B cell (primary cell): ENCODE data around the gene SF1. TPM values are rescaled to one million over a fixed set of nuclear protein-coding genes. Genes with fewer than 3 reads are reported as not detected.
A peak's percentile ranks its signal among the peaks of the same experiment; 100 is the strongest.

Source experiments
- ATAC-seq: fragments of 200-7000 bp; cut with Tn5 transposase; one replicate; pipeline ENCODE4 v1.10.0; 2021; ENCODE audit warnings: low read depth, mild to moderate bottlenecking, moderate number of reproducible peaks, moderate library complexity
- CTCF ChIA-PET: fragments of 350-600 bp; sonication (Branson Sonifier 250); formaldehyde crosslinking; loops from one replicate; lab custom pipeline; 2021; ENCODE audit warnings: antibody characterized with exemption, inconsistent platforms; lab: Charles Lee
- POLR2A ChIA-PET: fragments of 350-600 bp; sonication (Branson Sonifier 250); formaldehyde crosslinking; loops from one replicate; lab custom pipeline; 2021; ENCODE audit warnings: antibody characterized with exemption; lab: Charles Lee
- DNase-seq: peaks from one replicate; pipeline ENCODE4 v3.0.0; 2013
- H2AFZ ChIP-seq: 2 replicates; pipeline ENCODE4 v1.6.1; 2012; ENCODE audit warnings: mild to moderate bottlenecking, low read depth, low read length; ENCODE audit not compliant: insufficient read depth, poor library complexity, severe bottlenecking
- H3K27ac ChIP-seq, 2 donors: 1 replicate in 1 of 2; 2 replicates in 1 of 2; pipeline ENCODE4 v1.5.1; 2012 to 2013; ENCODE audit warnings: low read length in 2 of 2, mild to moderate bottlenecking in 2 of 2, moderate library complexity in 1 of 2
- H3K27me3 ChIP-seq, 4 experiments: fragments of 200-600 bp in 1 of 4; sonication (generic) in 1 of 4; replicated peaks in 1 of 4; 1 replicate in 2 of 4; 2 replicates in 2 of 4; pipeline versions ENCODE4 v1.6.1 to v1.7.0; 2013 to 2016; ENCODE audit warnings: low read length in 3 of 4, mild to moderate bottlenecking in 2 of 4, mixed read lengths in 1 of 4, moderate library complexity in 1 of 4; ENCODE audit not compliant: insufficient read depth in 4 of 4, control insufficient read depth in 3 of 4; ENCODE audit errors: control extremely low read depth in 1 of 4
- H3K36me3 ChIP-seq, 2 experiments: replicated peaks in 1 of 2; 1 replicate in 1 of 2; 2 replicates in 1 of 2; pipeline versions ENCODE4 v1.6.1 to v1.7.1; 2013; ENCODE audit warnings: low read length in 1 of 2; ENCODE audit not compliant: insufficient read depth in 2 of 2, control insufficient read depth in 1 of 2; ENCODE audit errors: control extremely low read depth in 1 of 2, extremely low read depth in 1 of 2
- H3K4me1 ChIP-seq, 2 donors: fragments of 200-600 bp in 1 of 2; sonication (generic) in 1 of 2; 1 replicate in 1 of 2; 2 replicates in 1 of 2; pipeline versions ENCODE4 v1.5.1 to v1.6.1; 2013 to 2017; ENCODE audit warnings: low read length in 2 of 2; ENCODE audit not compliant: control insufficient read depth in 2 of 2, insufficient read depth in 2 of 2
- H3K4me2 ChIP-seq: replicated peaks from 2 replicates; pipeline ENCODE3; 2012; ENCODE audit warnings: mild to moderate bottlenecking, low read depth, low read length; ENCODE audit not compliant: poor library complexity, severe bottlenecking
- H3K4me3 ChIP-seq, 5 experiments: fragments of 200-600 bp in 1 of 5; sonication (generic) in 1 of 5; 1 replicate in 3 of 5; 2 replicates in 2 of 5; pipeline versions ENCODE4 v1.5.1 to v1.7.0; 2011 to 2016; ENCODE audit warnings: low read length in 4 of 5, mild to moderate bottlenecking in 4 of 5, low read depth in 2 of 5, control low read depth in 1 of 5, moderate library complexity in 1 of 5; ENCODE audit not compliant: insufficient read depth in 1 of 5; ENCODE audit errors: control extremely low read depth in 1 of 5, extremely low read depth in 1 of 5
- H3K79me2 ChIP-seq: fragments of 200-600 bp; sonication (generic); one replicate; pipeline ENCODE4 v1.6.0; 2016; ENCODE audit warnings: low read length; ENCODE audit not compliant: control insufficient read depth, insufficient read depth
- H3K9ac ChIP-seq: fragments of 200-600 bp; sonication (generic); 2 replicates; pipeline ENCODE4 v1.6.1; 2017; ENCODE audit warnings: mild to moderate bottlenecking, low read length, moderate library complexity
- H3K9me3 ChIP-seq, 3 donors: one replicate each; pipeline versions ENCODE4 v1.6.1 to v1.7.1; 2013; ENCODE audit warnings: low read length in 2 of 3; ENCODE audit not compliant: control insufficient read depth in 2 of 3, insufficient read depth in 1 of 3; ENCODE audit errors: control extremely low read depth in 1 of 3
- H4K20me1 ChIP-seq: 2 replicates; pipeline ENCODE4 v1.6.0; 2012; ENCODE audit warnings: mild to moderate bottlenecking, low read length; ENCODE audit not compliant: insufficient read depth, control insufficient read depth, poor library complexity, severe bottlenecking
- H3K27ac Mint-ChIP-seq: one replicate; pipeline ENCODE4 v1.8.0; 2021; ENCODE audit warnings: mixed read lengths
- H3K27me3 Mint-ChIP-seq: one replicate; pipeline ENCODE4 v1.8.0; 2021; ENCODE audit warnings: mixed read lengths
- H3K4me1 Mint-ChIP-seq: one replicate; pipeline ENCODE4 v1.8.0; 2021; ENCODE audit warnings: mixed read lengths
- H3K4me3 Mint-ChIP-seq: one replicate; pipeline ENCODE4 v1.8.0; 2021; ENCODE audit warnings: mixed read lengths
- H3K9me3 Mint-ChIP-seq: one replicate; pipeline ENCODE4 v1.8.0; 2022; ENCODE audit warnings: mixed read lengths; ENCODE audit not compliant: insufficient read depth
- EZH2 ChIP-seq: IDR thresholded peaks from 2 replicates; pipeline ENCODE4 v1.6.1; 2012; ENCODE audit warnings: borderline replicate concordance, low read depth, mild to moderate bottlenecking, moderate library complexity, low read length; ENCODE audit not compliant: insufficient read depth, poor library complexity, severe bottlenecking
- WGBS: methylation state at CpG from one replicate; pipeline ENCODE4 v1.1.5; 2013; ENCODE audit warnings: missing lambda C conversion rate; ENCODE audit not compliant: insufficient coverage; 5-methylcytosine and 5-hydroxymethylcytosine counted together
- intact Hi-C: fragments of 100-400 bp; cut with micrococcal nuclease; formaldehyde crosslinking; loops from one replicate; pipeline ENCODE4 v1.10.0; 2022
- polyA plus RNA-seq: library from polyadenylated mRNA; depleted of rRNA; stranded (reverse); fragments of >200 nt; gene quantifications from 2 replicates; pipeline ENCODE4 v1.2.3, GENCODE V29; 2012
- total RNA-seq, 2 donors: library from RNA; stranded (reverse); fragments of 120-200 nt in 1 of 2; gene quantifications; 1 replicate in 1 of 2; 2 replicates in 1 of 2; pipeline versions ENCODE4 v1.2.3 to v1.2.4, GENCODE V29; 2013 to 2022
- TF ChIP-seq, protein P1 (sequence below): fragments of 200-600 bp; IDR thresholded peaks from one replicate; pipeline ENCODE4 v1.8.0; 2022; ENCODE audit warnings: antibody characterized with exemption, mild to moderate bottlenecking

The SF1 gene
- total and polyA plus RNA-seq, 2 donors (not counting 1 experiment from before 2014, with no cell fraction given), result 369 to 931 TPM

DNA sequence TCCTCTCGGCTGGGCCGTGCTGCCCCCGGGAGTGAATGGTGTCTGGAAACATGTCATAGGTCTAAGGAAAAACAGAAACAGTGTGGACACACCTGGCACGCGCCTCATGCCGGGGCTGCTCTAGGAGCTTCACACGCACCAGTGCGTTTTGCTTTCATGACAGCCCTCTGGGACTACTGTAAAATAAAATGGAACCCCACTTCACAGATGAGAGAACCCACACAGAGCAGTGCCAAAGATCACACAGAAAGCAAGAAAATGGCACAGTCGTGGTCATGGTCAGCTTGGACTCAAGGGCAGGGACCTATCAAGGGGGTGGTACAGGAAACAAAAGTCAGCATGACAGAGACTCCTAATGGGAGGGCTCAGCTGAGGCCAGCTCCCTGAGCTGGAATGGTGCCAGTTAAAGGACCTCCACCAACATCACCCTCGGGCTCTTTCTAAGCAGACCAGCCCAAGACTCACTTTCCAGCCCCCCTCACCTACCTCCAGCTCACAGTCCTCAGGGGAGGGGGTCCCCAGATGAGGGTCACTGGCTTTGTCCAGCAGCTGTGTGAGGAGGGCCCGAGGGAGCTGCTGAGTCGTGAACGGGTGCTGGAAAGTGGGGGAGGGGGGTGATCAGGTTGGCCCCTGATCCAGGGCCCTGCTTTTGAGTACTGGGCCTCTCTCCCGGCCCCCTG, 21.4 kb upstream of the SF1 start:
- DNase-seq, result peak; percentile 82
- peak overlapping the region; percentile 74 for H3K4me3 Mint-ChIP-seq
- no peaks in the 10 kb centered on the region for H3K27me3 Mint-ChIP-seq
- Histone ChIP-seq H3K9me3 (no peaks in the 10 kb centered on the region), H3K27me3 (no peaks in the 10 kb centered on the region), H3K9ac (peak overlapping the region; percentile 35), H3K4me1 (peaks cover 46 to 54% of the 10 kb centered on the region in 2 donors), H3K4me2 (peak overlapping the region; percentile 98), H3K4me3 (peak overlapping the region in 3 of 5 experiments; percentile 1 to 41 (median 15)), H3K36me3 (peaks cover 0 to 49% of the 10 kb centered on the region in 2 experiments), H3K27ac (peak overlapping the region; percentile 59 to 90), H2AFZ (peak overlapping the region; percentile 42), H4K20me1 (no peaks in the 10 kb centered on the region), H3K79me2 (peaks cover 43% of the 10 kb centered on the region)
- CTCF ChIA-PET, result interaction anchor here (0.7 to 7.3 kb wide), 14 partner anchors 8 to 94 kb away, joined by 3 to 73 read pairs (median 6); partner anchors contain the start of genes CDC42BPG, MEN1, RASGRP2 and SF1
- no peak for TF ChIP-seq EZH2
- TF ChIP-seq, protein P1, sequence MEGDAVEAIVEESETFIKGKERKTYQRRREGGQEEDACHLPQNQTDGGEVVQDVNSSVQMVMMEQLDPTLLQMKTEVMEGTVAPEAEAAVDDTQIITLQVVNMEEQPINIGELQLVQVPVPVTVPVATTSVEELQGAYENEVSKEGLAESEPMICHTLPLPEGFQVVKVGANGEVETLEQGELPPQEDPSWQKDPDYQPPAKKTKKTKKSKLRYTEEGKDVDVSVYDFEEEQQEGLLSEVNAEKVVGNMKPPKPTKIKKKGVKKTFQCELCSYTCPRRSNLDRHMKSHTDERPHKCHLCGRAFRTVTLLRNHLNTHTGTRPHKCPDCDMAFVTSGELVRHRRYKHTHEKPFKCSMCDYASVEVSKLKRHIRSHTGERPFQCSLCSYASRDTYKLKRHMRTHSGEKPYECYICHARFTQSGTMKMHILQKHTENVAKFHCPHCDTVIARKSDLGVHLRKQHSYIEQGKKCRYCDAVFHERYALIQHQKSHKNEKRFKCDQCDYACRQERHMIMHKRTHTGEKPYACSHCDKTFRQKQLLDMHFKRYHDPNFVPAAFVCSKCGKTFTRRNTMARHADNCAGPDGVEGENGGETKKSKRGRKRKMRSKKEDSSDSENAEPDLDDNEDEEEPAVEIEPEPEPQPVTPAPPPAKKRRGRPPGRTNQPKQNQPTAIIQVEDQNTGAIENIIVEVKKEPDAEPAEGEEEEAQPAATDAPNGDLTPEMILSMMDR, result no peak
- H3K27ac Mint-ChIP-seq, result peak overlapping the region; percentile 92
- peaks cover 49% of the 10 kb centered on the region for H3K4me1 Mint-ChIP-seq
- POLR2A ChIA-PET, result interaction anchor here (0.9 to 4.9 kb wide), 9 partner anchors 11 to 56 kb away, joined by 3 to 40 read pairs (median 6); partner anchors contain the start of genes MEN1, RASGRP2 and SF1
- ATAC-seq, result peak; percentile 56
- intact Hi-C loops, result loop anchor here (1.0 to 5.0 kb wide), 2 partner anchors 12 to 338 kb away; no protein-coding TSS in a partner anchor
- under 1% methylated on average over 11 of the region's 14 CpGs for WGBS
- no peaks in the 10 kb centered on the region for H3K9me3 Mint-ChIP-seq

DNA sequence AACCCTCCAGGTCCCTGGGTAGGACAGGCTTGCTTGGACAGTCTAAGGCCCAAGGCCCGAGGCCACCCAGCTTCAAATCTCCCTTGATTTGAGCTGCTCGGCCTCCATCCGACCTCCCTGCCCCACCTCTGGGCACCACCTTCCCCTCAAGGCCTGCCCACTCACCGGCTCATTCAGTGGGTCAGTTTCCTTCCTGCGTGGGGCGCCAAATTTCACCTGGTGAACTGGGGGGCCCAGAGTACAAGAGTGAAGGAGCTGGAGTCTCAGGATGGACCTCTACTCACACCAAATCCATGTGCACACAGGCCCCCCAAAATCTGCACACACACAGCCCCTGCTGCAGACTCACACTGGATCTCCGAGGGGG, 20.9 kb upstream of the SF1 start:
- Histone ChIP-seq H3K27me3 (no peaks in the 10 kb centered on the region), H3K79me2 (peaks cover 38% of the 10 kb centered on the region), H3K27ac (peak overlapping the region; percentile 59 to 90), H3K9ac (peak overlapping the region; percentile 35), H3K9me3 (no peaks in the 10 kb centered on the region), H4K20me1 (no peaks in the 10 kb centered on the region), H3K4me2 (peak overlapping the region; percentile 98), H3K4me3 (peak overlapping the region in 3 of 5 experiments; percentile 1 to 41 (median 15)), H3K36me3 (peaks cover 0 to 49% of the 10 kb centered on the region in 2 experiments), H2AFZ (peak overlapping the region; percentile 42), H3K4me1 (peaks cover 46 to 52% of the 10 kb centered on the region in 2 donors)
- ChIA-PET CTCF (interaction anchor here (1.0 to 7.3 kb wide), 10 partner anchors 8 to 89 kb away, joined by 4 to 73 read pairs (median 6); partner anchors contain the start of genes MEN1, RASGRP2 and SF1), POLR2A (interaction anchor here (0.5 to 4.9 kb wide), 9 partner anchors 11 to 838 kb away, joined by 3 to 40 read pairs (median 7); partner anchors contain the start of genes MEN1, RASGRP2 and SF1)
- 100% methylated on average over 3 of the region's 7 CpGs for WGBS
- ATAC-seq (no peak), DNase-seq (no peak)
- peak overlapping the region; percentile 92 for H3K27ac Mint-ChIP-seq
- no peak for TF ChIP-seq EZH2
- TF ChIP-seq, protein P1, result no peak
- intact Hi-C loops, result loop anchor here (1.0 kb wide), 1 partner anchor 12 kb away; no protein-coding TSS in a partner anchor
- peak overlapping the region; percentile 74 for H3K4me3 Mint-ChIP-seq
- H3K4me1 Mint-ChIP-seq, result peaks cover 52% of the 10 kb centered on the region
- H3K27me3 Mint-ChIP-seq, result no peaks in the 10 kb centered on the region
- no peaks in the 10 kb centered on the region for H3K9me3 Mint-ChIP-seq
